HT1080 (cell line): Measurements from ENCODE around the gene NTSR1. TPM values are rescaled to one million over a fixed set of nuclear protein-coding genes. Genes with fewer than 3 reads are reported as not detected.

Experiments used
- total RNA-seq: library from RNA; depleted of rRNA; stranded (reverse); fragments of >200 nt; shearing (Covaris generic); gene quantifications from 2 replicates; pipeline ENCODE4 v1.2.3, GENCODE V29; 2014; rRNA removed

The NTSR1 gene
- total RNA-seq, 1 experiment from 2014 or later: 0.19 TPM

Other genes with a start within 250 kb of the NTSR1 start
- not detected in 2 replicates for gene GATA5, start 232.8 kb upstream of the NTSR1 start, total RNA-seq
- gene SLCO4A1, start 66.3 kb upstream of the NTSR1 start, total RNA-seq: 45.5 and 55.7 TPM in 2 replicates
- 42.5 and 47.8 TPM in 2 replicates for gene MRGBP, start 87.6 kb downstream of the NTSR1 start, total RNA-seq
- 86.7 and 95.5 TPM in 2 replicates for gene OGFR, start 96.0 kb downstream of the NTSR1 start, total RNA-seq
- 0.08 and 0.84 TPM in 2 replicates for gene COL9A3, start 108.2 kb downstream of the NTSR1 start, total RNA-seq
- 9.6 and 14.3 TPM in 2 replicates for gene TCFL5, start 153.0 kb downstream of the NTSR1 start, total RNA-seq
- 25.9 and 31.1 TPM in 2 replicates for gene DIDO1, start 217.7 kb downstream of the NTSR1 start, total RNA-seq
- gene GID8, start 229.3 kb downstream of the NTSR1 start, total RNA-seq: 20.1 and 29.2 TPM in 2 replicates
- gene SLC17A9, start 243.9 kb downstream of the NTSR1 start, total RNA-seq: not detected in 2 replicates